ENCODE data around the gene PCK1.

PCK1 gene

DNA sequence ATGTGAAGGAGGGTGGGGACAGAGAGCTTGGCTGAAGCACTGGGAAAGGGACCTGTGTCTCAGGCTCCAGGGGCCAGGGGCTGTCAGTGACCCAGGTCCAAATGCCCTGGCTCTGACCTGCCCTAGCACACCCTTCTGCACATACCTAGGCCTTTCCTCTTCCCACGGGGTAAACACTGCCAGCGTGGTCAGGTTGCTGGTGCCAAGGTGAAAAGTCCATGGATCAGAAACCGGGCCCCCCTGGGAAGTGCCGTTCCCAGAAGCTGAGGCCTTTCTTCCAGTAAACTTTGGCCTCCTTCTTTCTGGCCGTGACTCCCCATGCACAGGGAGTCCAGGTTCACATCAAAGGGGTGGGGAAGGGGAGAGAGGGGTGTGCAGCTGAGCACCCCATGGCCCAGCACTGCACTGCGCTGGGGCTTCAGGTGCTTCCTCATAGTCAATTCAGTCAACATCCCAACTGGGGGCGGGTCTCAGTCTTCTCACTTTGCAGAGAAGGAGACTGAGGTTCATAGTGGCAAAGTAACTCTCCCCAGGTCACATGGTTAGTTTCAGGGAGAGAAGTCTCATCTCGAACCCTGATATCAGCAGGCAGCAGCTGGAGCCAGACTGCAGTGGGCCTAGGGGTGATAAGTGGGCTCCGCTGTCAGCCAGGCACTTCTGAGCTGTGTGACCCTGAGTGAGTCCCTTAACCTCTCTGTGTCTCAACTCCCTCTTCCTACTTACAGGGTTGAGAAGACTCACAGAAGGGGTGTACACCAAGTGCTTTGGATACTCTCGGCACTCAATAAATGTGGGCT lies 17.0 kb downstream of the PCK1 start:
- no peak for DNase-seq (ENCODE audit: low spot score)

DNA sequence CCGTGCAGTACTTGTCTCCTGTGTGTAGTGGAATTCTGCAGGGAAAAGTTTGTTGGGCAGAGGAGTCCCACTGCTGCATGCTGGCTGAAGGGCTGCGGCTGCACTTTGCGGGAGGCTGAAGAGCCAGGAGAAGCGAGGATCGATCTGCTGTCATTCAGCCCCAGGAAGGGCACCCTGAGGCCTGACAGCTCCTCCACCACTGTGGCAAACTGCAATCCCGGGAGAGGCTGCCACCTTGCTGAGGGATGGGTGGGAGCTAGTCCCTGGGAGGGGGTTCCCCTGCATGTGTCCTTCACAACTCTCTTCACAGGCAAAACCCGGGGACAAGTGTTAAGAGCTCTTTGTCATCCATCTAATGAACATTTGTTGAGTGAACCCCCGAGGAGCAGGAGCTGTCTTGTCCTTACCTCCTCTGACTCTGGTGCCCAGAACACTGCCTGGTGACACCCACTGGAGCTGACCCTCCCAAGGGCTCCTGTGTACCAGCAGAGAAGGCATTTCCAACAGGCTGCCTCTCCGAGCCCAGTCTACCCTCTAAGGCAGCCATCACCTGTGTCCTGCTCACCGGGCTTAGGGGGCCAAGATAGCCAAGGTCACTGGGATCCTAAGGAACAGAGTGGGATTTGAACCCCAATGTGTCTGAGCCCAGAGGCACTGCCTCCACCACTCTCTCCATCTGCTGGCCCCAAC lies 17.7 kb downstream of the PCK1 start:
- no peak for DNase-seq (ENCODE audit: low spot score)

DNA sequence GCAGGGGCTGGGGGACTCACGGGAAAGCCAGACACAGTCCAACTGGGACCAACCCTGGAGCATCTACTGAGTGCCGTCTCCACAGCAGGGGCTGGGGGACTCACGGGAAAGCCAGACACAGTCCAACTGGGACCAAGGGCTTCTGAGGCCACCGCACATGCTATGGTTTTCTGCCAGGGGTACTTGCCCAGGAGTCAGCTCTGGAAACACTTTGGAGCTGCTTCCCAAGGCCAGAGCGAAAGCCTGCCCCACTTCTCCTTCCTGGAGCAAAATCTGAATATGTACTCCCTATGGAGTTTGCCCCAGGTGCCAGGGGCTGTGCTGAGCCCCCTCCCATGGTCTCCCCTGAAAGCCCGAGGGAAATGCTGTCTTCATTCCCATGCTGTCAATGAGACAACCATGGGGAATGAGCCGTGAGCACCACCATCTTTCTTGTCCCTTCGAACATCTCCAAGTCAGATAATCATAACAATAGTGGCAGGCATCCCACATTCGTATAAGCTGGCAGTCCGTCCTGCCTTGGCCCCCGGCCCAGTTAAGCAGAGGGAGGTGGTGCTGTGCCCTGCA lies 18.5 kb downstream of the PCK1 start:
- DNase-seq (ENCODE audit: low spot score), result no peak

DNA sequence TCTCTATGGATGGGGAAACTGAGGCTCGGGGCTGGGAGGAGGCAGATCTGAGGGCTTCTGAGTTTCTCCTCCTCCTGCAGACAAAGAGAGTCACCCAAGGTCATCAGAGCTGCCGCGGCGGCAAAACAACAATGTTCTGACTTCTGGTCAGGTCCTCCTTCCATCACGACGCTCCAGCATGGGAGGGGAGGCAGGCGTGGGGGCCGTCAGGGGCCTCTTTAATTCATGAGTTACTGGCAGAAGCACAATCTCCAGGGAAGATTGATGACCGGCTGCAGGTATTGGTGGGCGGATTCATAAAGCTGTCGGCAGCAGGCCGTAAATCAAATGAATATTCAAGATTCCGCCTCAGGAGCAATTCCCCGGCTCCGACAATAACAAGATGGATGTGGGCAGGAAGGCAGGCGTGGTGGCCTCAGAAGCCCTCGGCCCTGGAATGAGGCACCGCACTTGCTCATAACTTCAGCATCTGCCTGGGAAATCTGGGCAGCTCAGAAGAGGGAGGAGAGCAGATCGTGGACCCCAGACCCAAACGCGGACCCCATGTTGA lies 19.1 kb downstream of the PCK1 start:
- DNase-seq (ENCODE audit: low spot score), result no peak

DNA sequence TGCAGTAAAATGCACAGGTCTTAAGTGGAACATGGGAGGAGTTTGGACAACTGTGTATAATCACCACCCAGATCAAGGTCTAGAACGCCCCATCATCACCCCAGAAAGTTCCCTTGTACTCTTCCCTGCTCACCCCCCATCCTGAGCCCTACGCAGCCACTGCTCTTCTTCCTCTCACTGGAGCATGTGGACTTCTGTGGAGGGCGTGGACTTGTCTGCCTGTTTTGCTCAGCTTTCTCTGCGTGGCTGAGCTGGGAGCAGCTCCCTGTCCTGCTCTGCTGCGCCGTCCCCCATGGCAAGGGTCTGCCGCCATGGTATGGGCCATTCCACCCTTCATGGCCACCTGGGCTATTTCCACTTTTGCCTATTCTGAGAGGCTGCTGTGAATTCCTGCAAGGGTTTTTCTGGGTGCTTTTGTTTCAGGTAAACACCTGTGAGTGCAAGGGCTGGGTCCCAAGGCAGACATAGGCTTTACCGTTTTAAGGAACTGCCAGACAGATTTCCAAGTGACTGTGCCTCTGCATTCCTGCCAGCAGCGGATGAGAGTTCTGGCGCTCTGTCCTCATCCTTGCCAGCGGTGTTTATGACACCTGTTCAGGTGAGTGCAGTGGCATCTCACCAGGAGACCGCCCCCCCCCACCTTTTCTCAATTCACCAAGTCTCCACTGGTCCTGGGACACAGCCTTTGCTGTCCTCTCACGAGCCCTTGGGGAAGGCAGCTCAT lies 19.7 kb downstream of the PCK1 start:
- DNase-seq (ENCODE audit: low spot score), result no peak

DNA sequence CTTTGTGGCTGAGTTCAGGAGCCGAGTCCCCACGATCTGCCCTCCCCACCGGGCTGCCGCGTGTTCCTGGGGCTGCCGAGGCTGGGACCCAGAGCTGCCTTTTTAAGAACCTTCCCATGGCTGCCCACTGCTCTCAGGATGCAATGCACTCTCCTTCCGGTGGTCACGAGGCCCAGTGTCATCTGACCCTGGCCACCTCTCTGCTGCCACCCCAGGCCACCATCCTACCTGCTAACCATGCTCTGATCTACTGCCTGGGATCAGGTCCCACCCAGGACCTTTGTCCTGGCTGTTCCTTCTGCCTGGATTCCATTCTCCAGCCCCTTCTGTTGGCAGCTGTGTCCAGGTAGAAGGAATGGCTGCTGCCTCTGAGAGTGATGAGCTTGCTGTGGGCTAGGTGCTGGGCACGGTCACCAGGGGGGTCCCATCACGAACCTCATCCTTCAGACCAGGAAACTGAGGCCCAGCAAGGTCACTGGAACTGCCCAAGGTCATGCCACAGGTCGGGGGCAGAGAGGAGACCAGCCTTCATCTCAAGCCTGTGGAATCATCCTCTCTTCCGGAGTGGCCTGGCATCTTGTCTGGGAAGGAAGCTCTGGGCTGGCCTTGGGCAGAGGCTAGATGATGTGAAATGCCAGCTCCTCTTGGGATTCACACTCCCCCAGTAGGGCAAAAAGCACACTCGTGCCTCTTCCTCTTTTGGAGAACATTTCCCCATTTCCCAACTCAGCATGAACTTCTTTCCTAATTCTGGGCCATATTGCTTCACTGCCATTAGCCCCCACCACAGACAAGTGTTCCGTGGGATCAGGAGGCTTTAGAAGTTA lies 20.5 kb downstream of the PCK1 start:
- DNase-seq (ENCODE audit: low spot score), result no peak

DNA sequence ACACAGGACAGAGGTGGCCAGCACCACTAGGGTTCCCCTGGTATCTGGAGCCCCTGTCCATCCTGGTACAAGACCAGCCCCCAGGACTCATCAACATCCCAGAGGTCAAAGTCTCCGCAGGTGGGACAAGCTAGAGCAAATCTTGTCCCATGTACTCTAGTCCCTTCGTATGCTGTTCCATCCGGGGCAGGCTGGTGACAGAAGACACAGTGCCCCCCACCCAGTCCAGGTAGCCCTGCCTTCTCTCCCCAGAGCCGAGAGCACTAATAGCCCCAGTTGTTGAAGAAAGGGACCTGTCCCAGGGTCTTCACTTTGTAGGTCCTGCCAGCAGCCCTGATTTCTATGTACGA lies 21.1 kb downstream of the PCK1 start:
- no peak for DNase-seq (ENCODE audit: low spot score)

DNA sequence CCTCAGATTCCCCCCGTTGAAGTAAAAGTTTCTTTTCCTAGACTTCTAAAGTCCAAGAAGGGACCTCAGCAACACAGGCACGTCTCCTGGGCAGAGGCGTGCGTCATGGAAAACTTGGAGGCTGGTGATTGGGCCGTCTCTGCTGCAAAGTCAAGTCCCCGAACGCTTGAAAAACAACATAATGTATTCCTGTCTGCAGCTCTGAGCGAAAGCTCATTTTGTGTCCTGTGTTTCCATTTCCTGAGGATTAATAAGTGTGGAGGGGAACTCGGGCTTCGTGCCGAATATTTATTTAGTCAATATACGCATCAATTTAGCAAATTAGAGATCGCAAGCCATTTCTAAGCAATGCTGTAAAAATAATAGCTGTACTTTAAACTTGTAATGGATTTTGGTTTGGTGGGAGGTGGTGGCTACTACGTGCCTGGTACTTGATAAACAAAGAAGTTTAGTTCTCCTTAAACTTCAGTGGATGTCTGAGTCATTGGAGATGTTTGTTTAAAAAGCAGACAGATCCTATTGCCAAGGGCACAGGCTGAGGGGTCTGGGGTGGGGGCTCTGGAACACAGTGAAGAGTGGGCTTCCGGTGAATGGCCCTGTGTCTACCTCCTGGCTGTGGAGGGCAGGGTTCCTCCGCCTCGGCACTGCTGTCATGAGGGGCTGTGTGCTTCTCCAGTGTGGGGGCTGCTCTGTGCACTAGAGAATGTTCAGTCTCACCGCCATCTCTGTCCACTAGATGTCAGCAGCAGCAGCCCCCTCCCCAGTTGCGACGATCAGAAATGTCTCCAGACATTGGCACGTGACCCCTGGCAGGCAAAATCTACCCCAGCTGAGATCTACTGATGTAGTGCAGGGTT lies 21.8 kb downstream of the PCK1 start:
- no peak for DNase-seq (ENCODE audit: low spot score)

DNA sequence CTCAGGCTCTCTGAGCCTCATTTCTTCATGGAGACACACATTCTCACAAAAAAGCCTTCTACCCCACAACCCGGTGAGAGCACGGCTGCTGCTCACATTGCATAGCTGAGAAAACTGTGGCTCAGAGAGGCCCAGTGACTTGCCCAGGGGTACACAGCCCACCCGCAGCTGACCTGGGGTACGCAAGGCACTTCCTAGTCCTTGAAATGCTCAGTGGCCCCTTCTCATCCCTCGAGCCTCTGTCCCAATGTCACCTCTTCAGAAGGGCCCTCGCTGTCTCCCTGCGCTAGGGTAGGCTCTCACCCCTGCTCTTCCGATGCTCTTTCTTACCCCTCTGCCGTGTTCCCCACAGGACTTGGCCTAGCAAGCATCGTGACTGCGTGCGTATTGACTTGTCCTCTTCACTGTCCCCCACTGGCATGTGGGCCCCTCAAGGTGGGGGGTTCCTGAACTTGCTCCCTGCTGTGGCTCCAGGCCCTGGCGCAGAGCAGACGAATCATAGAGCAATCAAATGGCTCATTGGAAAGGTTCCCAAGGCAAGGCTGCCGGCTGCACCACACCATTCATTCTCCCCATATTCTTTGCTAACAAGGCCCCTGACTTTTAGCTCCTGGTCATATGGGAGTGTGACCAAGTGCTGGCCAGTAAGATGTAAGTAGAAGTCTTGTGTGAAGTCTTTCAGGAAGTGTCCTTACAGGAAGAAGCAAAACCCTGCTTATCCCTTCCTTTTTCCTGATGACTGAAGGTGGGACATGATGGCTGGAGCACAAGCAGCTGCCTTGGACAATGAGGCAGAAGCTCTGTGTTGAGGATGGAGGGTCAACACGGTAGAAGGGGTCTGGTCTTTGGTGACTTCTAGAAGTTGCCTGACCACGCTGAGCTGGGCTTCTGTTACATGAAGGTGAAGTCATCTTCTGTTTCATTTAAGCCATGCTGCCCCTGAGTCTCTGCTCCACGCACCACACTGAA lies 22.7 kb downstream of the PCK1 start:
- no peak for DNase-seq (ENCODE audit: low spot score)

DNA sequence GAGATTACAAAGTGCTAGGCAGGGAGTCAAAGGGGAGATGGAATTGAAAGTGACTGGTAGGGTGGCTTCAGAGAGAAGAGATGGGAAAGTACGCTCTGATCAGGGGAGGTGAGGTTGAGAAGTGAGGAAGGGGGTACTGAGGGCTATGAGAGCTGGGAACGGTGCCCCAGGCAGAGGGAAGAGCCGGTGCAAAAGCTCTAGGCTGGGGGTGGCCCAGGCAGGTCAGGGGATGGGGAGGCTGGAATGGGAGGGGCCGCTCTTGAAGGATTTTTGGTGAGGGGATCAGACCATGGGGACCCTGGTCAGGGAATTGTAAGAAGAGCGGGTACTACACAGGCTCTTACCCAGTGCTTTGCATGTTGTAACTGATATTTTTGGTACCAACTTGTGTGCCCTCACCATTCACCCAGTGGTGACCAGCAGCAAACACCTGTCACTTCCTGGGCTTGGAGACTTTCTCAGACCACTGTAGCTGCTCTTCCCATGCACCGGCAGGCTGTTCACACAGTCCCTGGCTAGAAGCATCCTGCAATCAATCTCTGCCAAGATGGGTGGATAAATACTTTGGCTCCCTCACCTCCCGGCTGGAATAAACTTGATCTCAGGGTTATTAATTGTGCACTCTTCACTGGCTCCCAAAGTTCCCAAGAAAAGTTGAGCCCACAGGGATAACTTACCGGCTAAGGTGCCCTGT lies 24.0 kb downstream of the PCK1 start:
- DNase-seq (ENCODE audit: low spot score), result no peak

DNA sequence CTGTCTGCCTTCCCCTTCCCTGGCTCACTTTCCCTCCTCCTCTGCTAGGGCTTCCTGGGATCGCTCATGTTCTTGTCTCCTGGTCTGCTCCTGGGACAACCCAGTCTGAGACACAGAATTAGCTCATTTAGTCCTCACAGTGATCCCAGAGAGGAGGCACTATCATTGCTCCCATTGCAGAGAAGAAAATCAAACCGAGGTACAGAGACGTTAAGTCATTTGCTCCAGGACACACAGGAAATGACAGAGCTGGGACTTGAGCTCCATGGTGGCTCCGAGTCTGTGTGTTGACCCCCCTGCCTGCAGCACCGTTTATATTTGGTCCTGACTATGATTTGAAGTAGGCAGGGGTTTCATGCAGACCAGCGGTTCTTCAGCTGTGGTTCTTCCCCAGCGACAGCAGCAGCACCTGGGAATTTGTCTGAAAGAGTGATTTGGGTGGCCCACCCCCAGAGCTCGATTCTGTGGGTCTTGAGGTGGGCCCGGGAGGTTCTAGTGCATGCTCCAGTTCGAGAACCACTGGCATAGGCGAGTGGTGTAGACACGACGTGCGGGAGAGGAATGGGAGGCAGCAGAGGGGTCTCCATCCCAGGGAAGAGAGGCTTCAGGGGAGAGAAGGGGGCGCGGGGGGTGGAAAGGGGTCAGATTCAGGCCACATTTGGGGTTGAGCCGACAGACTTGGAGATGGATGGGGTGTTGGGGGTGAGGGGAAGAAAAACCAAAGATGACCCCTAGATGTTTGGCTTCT lies 24.7 kb downstream of the PCK1 start:
- no peak for DNase-seq (ENCODE audit: low spot score)

DNA sequence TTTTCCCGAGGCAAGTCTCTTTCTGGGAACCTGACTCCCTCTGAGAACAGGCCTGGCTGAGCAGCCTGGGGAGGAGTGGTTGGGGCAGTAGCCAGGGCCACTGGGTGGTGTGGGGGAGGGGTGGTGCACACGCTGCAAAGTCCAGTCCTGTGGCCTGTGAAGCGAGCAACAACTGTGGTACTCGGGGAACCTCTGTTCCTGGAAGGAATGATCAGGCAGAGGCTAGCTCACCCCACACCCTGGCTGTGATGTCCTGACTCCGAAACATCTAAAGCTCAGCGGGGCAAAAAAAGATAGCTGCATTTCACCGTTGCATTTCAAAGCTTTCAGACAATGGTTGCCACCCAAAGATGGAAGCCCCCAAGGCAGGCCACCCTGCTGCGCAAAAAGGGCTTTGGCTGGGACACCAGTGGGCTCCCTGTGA lies 25.5 kb downstream of the PCK1 start:
- DNase-seq (ENCODE audit: low spot score), result no peak

DNA sequence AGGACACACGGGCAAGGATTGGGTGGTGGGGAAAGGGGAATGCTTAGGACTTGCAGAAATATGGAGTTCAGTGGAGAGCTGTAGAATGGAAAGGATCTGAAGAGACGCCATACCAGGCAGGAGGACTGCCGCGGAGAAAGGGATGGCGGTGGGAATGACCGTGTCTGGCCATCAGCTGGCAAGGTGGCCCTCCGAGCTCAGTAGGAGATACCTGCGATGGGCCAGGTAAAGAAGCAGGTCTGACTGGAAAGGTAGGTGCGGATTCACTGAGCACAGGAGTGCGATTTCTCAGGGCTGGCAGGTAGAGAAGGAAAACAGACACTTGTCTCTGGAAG lies 26.0 kb downstream of the PCK1 start:
- DNase-seq (ENCODE audit: low spot score), result no peak

DNA sequence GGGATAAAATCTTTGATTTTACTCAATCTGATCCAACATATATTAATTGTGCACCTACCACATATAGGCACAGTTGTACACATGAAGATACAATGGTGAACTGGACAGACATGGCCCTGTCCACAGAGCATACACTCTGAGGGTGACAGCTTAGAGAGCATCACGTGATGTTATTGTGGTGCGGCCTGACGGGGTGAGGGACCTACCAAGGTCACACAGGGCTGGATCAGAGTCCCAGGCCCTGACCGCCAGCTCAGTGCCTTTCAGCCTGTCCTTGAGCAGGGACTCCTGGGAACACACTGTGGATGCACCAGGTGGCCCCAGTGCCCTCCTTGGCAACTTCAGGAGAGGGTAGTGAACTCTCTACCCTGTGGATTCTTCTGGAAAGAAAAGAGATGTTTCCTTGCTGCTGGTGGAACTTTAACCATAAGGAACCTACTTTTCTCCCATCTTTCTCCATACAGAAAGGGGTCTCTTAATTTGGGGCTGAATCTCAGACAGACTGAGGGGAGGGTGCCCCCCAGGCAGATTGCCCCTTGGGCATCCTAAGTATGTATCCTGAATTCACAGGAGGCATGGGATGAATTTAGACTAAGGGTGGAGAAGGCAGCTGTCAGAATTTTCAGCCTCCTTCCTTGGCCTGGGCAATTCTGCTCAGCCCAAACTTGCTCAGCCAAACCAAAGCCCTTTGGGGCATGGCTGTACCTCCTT lies 26.5 kb downstream of the PCK1 start:
- DNase-seq (ENCODE audit: low spot score), result no peak

DNA sequence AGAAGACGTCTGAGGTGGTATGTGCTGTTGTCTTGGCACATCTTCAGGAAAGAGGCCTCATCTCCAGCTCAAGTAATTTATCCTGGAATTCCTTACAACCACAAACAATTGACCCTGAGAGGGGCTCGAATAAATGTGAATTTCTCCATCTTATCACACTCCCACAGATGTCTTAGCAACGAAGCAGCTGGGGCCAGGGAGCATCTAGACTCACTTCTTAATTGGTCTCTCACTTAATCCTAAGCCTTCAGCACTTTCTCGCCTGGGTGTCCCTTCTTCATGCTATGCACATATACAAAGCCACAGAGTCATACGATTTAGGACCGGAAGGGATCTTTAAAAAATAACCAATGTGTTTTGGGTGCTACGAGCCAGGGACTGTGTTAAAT lies 27.1 kb downstream of the PCK1 start:
- DNase-seq (ENCODE audit: low spot score), result no peak

DNA sequence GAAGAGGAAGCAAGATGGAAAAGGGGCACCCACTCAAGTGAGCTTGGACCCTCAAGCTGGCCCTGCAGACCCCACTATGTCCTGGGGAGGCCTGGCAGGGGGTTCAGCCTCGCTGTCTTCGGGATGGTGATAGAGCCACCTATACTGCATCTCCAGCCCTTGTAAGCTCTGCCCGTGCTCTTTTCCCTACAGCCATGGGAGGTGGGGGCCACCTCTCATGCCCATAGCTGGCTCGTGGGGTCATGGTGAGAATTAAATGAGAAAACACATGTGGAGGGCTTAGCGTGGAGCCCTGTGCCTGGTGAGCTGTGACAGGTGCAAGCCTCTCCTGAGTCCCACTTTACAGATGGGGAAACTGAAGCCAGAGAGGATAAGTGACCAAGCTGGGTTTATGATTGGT lies 27.7 kb downstream of the PCK1 start:
- no peak for DNase-seq (ENCODE audit: low spot score)

DNA sequence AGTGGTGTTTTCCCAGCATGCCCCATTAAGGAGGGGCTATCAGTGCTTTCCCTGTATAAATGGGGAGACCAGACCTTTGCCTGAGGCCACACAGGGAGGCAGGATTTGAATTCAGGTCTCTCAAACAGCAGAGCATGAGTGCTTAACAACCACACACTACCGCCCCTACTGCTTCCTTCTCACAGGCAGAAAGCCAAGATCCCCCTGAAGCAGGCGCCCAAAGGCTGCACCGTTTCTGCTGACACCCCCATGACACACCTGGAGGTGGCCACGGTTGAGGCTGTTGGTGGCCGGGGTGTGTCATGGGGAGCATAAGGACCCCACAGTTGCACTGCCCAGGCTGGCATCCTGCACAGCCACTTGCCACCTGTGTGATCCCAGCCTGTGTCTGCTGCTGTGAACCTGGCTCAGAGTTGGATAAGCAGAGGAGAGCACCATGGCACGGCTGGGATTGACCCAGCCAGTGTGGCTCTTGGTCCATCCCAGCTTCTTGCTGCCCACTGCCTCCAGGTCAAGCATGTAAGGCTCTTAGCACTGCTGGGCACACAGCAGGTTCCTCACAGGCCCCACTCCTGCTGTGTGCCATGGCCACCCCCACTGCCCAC lies 28.3 kb downstream of the PCK1 start:
- DNase-seq (ENCODE audit: low spot score), result no peak
